Measurements from ENCODE around the gene MPHOSPH8.

- TF ChIP-seq, protein P1, sequence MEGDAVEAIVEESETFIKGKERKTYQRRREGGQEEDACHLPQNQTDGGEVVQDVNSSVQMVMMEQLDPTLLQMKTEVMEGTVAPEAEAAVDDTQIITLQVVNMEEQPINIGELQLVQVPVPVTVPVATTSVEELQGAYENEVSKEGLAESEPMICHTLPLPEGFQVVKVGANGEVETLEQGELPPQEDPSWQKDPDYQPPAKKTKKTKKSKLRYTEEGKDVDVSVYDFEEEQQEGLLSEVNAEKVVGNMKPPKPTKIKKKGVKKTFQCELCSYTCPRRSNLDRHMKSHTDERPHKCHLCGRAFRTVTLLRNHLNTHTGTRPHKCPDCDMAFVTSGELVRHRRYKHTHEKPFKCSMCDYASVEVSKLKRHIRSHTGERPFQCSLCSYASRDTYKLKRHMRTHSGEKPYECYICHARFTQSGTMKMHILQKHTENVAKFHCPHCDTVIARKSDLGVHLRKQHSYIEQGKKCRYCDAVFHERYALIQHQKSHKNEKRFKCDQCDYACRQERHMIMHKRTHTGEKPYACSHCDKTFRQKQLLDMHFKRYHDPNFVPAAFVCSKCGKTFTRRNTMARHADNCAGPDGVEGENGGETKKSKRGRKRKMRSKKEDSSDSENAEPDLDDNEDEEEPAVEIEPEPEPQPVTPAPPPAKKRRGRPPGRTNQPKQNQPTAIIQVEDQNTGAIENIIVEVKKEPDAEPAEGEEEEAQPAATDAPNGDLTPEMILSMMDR (IDR thresholded peaks at IDR 0.05; ENCODE audit: low read depth, low read length, poor library complexity, severe bottlenecking): no peak
- TF ChIP-seq EZH2phosphoT487 (IDR thresholded peaks at IDR 0.05; ENCODE audit: borderline replicate concordance, low read length): no peak
Observed at GRCh38 chr13:19680751-19681150, 47.3 kb downstream of the MPHOSPH8 start.

Data from DOHH2 (cell line).